ENCODE data around the gene GARIN3.
"Not testable (repeated sequence)": the region's sequence is repeated elsewhere in the genome, so short reads cannot be mapped to it uniquely, and the experiment has no call there.

The GARIN3 gene

DNA sequence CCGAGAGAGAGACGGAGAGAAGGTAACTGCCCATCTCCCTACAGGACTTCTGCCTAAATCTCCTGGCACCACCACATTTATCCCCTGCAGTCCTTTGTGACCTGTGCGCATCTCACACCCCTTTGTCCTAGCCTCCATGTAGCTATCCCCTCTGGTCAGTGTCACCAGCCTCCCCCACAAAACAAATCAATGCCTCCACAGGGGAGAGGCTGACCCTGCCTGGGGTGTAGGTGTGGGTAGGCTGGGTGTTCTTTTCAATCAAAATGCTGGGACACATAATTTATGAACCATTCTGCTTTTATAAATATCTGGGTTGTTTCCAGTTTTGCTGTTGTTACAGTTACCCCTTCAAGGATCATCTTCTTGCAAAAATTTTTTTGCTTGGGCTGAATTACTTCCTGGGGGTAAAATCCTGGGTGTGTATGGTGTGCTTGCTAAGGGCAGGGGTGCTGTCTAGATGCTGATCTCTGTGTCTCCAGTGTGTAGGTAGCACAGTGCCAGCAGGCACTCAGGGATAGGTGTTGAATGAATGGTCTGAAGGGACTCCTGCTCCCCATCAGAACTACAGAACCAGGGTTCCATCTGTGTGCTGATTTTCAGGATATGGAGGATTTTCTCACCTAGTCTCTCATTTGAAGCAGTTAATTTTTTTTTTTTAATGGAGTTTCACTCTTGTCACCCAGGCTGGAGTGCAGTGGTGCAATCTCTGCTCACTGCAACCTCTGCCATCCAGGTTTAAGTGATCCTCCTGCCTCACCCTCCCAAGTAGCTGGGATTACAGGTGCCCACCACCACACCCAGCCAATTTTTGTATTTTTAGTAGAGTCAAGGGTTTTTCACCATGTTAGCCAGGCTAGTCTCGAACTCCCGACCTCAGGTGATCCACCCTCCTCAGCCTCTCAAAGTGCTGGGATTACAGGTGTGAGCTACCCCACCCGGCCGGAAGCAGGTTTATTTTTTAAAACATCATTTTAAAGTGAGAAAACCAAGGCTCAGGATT is at the start of gene GARIN3:
Gene GARIN3, minus strand, starts transcription at position 51 of the 1,000 bp plus-strand sequence. CDS start 96 bp downstream, outside the sequence.
- no peak for DNase-seq

DNA sequence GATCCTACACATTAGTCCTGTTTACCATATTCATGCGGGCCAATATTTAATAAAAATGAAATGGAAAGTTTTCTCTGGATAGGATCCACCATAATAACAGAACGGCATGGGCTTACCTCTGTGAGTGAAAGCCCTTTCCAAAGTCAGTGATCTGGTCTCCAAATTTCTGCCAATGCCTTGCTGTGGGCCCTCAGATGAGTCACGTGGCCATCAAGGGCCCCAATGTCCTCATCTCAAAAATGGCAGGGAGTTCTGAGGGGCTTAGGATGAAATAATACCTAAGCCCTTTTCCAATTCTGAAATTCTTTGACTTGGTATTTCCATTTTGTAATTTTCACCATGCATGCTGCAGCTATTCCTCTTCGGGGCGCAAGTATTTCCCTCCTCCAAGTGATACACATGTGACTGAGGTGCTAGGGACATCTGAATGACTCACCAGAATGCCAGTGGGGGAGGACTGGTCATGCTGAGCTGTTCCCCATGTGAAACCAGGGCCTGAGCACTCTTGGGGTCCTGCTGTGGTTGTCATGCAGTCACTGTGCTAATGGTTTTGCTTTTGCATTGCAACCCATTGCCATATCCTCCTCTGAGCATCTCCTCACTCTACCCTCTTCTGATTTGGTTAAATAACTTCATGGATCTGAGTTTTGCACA is 49.6 kb upstream of the GARIN3 start:
- DNase-seq: no peak

DNA sequence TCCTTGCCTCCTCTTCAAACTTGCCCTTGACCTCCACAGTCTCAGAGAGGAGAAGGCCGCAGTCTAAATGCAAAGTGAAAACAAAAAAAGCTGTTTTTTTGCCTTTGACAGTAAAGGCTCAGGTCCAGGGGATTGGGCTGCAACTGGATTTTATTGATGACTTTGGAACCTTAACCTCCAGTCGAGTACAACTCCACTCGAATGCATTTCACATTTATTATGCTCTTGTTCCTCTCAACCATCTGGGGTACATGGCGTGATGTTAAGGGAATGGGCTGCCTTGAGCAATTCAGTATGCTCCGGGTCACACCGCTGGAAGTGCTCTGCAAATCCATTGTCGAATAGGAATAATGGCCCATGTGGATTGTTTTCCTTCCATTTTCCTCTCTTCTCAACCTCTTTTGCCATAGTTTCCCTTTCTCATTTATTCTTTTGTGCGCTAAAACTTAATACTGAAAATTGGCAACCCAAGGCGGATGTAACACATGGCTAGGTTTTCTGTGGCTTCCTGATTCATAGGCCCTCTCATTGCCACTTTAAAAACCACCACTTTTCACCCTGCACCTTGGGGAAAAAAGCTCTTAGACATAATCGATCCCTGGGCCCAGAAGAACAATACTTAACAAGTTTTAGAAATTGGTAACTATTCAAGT is 48.9 kb upstream of the GARIN3 start:
- no peak for DNase-seq

DNA sequence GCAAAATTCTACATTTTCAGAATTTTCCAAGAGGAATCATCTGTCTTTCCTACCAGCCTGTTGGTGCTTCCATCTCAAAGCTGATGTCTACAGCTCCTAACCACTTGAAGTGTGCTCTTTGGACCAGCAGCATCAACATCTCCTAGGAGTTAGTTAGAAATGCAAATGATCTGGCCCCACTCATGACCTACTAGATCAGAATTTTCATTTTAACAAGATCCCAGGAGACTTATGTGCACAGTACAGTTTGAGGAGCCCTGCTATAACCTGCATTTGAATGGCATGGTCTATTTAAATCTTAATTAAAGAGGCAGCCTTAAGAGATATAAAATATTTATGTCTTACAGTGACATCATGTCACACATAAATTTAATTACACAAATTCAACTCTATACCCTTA is 48.4 kb upstream of the GARIN3 start:
- DNase-seq: no peak

DNA sequence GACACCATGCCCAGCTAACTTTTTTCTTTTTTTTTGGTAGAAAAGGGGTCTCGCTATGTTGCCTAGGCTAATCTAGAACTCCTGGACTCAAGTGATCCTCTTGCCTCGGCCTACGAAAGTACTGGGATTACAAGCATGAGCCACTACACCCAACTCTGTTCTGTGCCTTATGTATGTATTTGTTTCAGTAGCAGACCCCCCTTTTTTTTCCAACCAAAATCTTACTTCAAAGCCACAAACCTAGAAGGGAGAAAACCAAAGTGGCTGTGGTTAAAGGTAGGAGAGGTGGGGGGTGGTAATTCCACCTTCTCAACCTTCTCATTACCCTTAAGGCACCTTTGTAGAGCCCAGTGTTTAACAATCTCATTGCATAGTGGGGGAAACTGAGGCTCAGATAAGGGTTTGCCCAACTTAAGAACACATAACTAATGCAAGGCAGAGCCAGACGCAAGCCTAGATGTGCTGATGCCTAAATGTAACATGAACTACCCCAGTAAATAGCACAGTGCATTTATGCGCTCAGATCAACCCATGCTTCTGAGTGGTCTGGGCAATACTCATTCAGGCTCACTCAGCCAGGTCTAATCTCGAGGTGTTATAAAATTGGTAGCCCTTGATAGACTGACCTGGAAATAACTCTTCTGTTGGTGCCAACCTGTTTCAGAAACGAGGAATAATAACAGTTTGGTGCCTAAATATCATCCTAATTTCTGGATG is 47.6 kb upstream of the GARIN3 start:
- DNase-seq: no peak

DNA sequence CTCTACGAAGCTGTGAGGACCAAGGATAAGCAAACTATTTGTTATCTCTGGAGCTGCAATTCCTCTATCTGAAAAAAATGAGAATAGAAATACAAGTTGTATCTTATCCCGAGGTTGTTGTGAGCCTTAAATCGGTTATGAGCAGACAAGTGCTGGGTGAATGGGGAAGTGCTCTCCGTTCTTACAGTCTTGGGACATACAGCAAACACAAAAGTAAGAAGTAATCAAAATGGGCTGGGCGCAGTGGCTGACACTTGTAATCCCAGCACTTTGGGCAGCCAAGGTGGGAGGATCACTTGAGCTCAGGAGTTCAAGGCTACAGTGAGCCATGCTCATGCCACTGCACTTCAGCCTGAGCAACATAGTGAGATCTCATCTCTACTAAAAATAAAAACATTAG is 46.2 kb upstream of the GARIN3 start:
- no peak for DNase-seq

DNA sequence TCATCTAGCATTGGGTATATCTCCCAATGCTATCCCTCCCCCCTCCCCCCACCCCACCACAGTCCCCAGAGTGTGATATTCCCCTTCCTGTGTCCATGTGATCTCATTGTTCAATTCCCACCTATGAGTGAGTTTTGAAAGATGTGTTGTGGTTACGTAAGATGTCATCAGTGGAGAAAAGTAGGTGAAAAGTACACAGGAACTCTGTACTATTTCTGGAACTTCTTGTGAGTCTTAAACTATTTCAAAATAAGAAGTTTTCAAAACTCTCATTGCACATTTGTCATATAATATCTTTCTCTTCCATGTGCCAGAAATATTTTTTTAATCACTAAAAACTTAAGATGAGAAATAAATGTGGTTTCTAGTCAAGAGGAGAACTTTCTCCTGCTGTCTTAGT is 44.6 kb upstream of the GARIN3 start:
- not testable (repeated sequence) for DNase-seq

DNA sequence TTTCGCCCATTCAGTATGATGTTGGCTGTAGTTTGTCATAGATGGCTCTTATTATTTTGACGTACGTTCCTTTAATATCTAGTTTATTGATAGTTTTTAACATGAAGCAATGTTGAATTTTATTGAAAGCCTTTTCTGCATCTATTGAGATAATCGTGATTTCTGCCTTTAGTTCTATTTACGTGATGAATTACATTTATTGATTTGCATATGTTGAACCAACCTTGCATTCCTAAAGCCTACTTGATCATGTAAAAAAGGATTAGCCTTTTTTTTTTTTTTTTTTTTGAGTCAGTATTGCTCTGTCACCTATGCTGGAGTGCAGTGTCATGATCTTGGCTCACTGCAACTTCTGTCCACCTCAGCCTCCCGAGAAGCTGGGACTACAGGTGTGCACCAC is 39.6 kb upstream of the GARIN3 start:
- DNase-seq: no peak

DNA sequence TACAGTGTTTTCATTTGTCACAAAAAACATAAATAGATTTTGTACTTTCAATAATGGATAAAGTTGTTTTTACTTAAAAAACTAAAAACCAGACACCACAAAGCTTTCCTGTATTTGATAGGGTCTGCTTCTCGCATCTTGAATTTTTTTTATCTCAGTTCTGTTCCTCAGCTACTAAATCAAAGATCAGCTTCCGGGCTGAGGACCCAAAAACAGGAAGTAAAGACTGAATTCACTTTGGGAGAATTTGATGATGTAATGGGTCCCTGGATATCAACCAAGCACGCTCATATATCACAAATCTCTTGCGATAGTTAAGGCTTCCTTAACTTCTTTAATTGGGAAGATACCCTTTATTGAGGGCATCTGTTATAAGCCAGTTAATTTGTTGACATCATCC is 38.7 kb upstream of the GARIN3 start:
- no peak for DNase-seq

DNA sequence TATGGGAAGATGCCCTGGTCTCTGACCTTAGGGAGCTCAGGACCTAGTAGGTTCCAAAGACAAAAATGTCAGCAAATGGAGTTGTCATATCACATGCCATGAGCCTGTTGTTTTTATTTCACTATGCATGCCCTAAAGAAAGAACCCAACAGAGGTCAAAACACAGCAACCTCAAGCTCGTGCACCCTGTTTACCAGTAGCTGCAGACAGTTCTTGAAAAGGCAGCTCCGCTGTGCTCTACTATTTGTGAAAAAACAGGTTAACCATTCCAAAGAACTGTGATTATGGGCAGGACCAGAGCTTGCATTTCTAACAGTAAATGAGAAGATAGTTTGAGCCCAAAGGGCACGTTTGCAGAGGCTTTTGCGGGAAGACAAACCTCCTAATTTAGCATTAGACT is 37.4 kb upstream of the GARIN3 start:
- no peak for DNase-seq

DNA sequence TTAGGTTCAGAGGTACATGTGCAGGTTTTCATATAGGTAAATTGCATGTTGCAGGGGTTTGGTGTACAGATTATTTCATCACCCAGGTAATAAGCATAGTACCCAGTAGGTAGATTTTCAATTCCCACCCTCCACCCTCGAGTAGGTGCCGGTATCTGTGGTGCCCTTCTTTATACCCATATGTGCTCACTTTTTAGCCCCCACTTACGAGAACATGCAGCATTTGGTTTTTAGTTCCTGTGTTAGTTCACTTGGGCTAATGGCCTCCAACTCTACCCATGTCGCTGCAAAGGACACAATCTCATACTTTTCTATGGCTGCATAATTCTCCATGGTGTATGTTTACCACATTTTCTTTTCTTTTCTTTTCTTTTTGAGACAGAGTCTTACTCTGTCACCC is 35.8 kb upstream of the GARIN3 start:
- DNase-seq: no peak

DNA sequence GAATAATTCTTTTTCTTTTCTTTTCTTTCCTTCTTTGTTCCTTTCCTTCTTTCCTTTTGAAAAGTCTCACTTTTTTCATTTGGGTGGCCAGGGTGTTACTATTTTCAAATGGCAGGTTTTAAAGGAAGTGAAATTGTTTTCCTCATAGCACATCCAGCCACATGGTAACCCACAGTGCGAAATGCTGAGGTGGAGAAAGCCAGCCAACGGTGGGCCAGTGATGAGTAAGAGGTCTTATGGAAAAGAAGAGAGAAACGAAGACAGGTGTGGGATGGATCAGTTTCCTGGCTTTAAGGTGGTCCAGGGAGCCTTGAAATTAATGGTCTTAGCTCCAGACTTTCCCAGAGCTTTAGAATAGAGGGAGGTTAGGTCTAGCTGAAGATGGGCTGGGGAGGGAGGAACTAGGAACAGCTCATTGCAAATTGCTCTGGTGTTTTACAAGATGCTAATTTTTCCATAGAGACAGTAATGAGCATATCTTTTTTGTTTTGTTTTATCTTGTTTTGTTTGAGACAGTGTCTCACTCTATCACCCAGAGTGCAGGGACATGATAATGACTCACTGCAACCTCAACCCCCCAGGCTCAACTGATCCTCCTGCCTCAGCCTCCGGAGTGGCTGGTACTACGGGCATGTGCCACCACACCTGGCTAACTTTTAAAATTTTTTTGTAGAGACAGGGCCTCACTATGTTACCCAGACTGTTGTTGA is 32.4 kb upstream of the GARIN3 start:
- DNase-seq: no peak

DNA sequence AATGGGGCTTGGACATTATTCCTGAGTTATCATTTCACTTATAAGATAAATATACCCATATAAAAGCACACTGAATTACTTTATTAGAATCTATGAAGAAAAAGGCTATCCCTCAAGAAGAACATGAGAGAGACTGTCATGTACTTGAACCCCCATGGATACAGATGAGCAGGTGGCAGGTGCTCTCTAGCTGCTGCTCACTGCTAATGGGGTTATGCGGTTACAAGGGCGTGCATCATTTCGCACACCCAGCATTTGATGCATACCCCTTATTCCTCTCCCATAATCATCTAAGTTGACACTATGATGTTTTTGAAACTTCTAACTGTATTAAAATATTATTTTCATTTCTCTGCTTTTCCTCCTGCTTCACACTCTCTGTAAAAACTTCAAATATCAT is 31.0 kb upstream of the GARIN3 start:
- no peak for DNase-seq

DNA sequence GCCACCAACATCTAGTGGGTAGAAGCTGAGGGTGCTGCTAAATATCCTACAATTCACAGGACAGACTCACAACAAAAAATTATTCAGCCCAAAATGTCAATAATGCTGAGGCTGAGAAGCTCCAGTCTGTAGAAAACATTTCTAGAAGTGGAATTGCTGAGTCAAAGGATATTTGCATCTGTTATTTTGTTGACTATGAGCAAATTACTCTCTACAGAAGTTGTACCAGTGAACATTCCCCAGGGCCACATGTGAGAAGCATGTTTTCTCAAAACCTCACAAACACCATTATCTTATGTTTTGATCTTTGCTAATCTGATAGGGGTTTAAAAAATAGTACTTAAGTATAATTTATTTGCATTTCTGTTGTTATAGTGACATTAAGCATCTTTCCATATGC is 30.0 kb upstream of the GARIN3 start:
- DNase-seq: no peak

DNA sequence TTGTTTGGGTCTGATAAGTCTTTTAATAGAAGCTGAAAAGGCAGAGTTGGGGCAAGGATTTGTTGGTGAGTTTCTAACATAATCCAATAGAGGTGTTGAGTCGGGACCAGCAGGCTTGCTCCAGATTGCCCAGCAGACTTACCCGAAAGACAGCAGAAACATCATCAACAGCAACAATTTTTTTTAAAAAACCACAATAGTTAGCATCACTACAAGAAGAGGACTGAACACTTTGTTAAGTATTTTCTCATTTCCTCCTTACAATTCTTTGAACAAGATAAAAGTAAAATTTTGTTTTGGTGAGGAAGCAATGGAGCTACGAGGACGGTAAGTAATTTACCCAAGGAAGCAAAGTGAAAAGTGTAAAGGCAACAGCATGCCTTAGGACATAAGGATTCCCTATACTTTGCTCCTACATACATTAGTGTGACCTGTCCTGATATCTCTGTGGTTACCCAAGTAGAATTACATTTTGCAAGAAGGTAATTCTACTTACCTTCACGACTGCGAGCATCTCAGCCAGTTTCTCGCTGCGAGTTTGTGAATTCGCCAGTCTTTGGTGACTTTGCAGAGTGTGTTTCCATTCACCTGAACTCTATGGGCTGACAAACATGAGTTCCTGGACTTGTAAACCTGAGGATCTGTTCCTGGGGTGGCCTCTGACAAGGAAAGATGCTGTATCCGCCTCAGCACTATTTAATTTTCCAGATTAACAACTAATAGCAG is 27.8 kb upstream of the GARIN3 start:
- no peak for DNase-seq

DNA sequence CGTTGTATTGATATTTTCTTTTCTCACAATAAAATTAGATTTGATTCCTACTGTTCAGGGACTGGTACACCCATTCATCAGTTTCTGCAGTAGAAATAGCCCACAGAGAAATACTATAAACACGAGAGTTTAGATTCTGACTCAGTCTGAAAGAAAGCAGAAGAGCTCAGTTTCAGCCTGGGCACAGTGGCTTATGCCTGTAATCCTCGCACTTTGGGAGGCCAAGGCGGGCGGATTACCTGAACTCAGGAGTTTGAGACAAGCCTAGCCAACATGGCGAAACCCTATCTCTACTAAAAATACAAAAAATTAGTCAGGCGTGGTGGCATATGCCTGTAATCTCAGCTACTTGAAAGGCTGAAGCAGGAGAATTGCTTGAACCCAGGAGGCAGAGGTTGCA is 23.2 kb upstream of the GARIN3 start:
- no peak for DNase-seq

DNA sequence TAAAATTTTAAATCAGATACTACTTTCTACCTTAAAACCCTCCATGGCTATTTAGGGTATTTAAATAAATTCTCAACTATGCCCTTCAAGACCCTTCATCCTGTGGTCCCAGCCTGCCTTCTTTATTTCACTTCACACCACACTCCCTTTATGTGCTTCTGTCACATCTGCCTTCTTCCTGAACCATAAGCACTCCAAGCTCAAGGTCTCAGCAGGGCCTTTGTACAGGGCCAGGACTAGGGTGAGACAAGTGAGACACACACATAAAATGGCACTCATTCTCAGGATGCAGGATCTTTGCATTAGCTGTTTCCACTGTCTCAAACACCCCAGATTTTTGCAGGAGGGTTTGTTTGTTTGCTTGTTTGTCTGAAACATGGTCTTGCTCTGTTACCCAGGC is 22.2 kb upstream of the GARIN3 start:
- DNase-seq: no peak

DNA sequence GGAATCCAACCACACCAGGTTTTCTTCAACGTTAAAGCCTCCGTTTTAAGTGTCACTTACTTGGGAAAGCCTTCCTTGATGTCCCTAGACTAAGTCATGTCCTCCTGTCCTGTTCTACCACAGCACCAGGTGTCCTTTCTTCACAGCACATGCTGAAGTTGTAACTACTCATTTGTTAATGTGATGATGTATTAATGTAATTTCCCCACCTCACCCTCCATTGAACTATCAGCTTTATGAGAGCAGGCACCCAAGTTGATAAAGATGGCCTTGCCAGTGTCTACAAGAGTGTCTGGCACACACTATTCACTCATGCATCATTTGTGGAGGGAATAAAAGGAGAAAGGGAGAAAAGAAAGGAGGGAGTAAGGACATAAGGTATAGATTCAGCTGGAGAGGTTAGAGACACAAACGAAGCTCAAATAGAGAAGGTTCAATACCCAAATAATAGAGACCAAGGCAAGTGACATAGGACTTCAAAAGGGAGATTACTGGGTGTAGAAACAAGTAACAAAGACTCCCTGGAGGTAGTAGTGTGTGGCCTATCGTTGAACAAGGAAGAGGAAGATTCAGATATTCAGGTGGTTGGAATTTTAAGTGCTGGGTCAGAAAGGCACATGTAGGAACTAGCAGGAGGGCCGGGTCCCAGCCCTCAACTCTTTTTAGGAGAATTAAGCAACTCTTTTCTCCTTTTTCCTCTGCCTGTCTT is 21.1 kb upstream of the GARIN3 start:
- DNase-seq: no peak

DNA sequence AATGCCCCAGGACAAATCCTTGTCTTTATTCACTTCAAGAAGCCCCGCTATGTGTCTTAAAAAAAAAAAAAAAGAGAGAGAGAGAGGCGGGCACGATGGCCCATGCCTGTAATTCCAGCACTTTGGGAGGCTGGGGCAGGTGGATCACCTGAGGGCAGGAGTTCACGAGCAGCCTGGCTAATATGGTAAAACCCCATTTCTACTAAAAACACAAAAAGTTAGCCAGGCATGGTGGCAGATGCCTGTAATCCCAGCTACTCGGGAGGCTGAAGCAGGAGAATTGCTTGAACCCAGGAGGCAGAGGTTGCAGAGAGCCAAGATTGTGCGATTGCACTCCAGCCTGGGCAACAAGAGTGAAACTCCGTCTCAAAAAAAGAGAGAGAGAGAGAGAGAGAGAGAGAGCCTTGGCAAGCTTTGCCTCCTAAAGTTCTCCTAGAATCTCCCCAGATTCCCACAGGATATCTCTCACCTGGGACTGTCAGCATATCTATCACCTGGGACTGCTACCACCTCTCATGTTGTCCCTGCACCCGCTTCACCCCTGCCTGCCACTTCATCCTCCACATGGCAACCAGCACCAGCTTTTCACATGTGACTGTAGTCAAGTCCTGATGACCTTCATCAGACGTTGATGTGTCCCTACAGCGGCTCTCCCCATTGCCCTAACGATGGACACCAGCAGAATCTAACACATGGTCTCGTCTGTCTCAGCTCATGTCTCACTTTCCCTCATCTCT is 20.4 kb upstream of the GARIN3 start:
- DNase-seq: no peak

DNA sequence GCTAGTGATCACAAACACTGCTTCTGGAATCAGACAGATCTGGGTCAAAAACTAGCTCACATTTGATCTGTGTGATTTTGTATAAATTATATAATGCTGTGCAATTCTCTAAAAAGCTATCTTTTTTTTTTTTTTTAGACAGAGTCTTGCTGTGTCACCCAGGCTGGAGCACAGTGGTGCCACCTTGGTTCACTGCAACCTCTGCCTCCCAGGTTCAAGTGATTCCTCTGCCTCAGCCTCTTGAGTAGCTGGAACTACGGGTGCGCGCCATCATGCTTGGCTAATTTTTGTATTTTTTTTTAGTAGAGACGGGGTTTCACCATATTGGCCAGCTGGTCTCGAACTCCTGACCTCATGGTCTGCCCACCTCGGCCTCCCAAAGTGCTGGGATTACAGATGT is 19.1 kb upstream of the GARIN3 start:
- not testable (repeated sequence) for DNase-seq
